ENCODE measurements around the gene SPDYA. TPM values are rescaled to one million over a fixed set of nuclear protein-coding genes. Genes with fewer than 3 reads are reported as not detected.

Gene SPDYA
- total and polyA plus RNA-seq, 2 of the 13 experiments (the other 11 are each of a cell fraction or from before 2014, with no cell fraction given): 0.32 to 0.75 TPM

DNA sequence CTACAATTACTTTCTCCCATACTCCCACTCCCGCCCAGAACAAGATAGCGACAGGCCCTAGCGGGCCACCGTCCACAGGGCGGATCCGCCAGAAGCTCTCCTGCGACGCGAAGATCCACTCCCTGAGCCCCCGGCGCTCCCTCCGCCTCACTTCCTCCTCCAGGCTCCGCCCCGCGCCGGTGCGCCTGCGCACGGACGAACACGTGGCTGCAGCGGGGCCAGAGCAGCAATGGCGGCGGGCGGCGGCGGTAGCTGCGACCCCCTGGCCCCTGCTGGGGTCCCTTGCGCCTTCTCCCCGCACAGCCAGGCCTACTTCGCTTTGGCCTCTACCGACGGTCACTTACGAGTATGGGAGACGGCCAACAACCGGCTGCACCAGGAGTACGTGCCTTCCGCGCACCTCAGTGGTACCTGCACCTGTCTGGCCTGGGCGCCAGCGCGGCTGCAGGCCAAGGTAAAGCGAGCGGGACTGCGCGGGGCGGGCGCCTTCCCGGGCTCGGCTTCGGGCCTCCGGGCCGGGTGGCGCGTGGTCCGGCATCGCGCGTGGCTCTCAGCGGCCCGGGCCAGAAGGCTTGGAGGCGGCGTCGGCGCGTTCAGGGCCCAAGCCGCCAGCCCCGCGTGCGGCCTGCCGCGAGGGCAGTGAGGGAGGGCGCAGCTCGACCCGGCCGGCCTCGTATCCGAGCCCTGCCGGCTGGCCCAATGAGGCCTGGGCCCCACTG is 84.0 kb downstream of the SPDYA start, which contains the start of gene WDR43 (continued):
- TF ChIP-seq TFDP1 (CRISPR knock-in tag; IDR thresholded peaks at IDR 0.05; ENCODE audit: borderline replicate concordance) (peak; percentile 78; the same call in 1 of the 2 replicates), FOXO1 (CRISPR knock-in tag; IDR thresholded peaks at IDR 0.05) (peak; percentile 67), ZNF235 (CRISPR knock-in tag; IDR thresholded peaks at IDR 0.05; ENCODE audit: borderline replicate concordance) (peak; percentile 45; the same call in 1 of the 2 replicates), ZNF567 (CRISPR knock-in tag; IDR thresholded peaks at IDR 0.05; ENCODE audit: borderline replicate concordance) (peak; percentile 98), ZBTB21 (CRISPR knock-in tag; IDR thresholded peaks at IDR 0.05) (0 out of 2 replicates have a peak, but pooled peaks have one; percentile 40), HMGA1 (CRISPR knock-in tag; conservative IDR thresholded peaks at IDR 0.05) (no peak), SIN3A (IDR thresholded peaks at IDR 0.05; ENCODE audit: borderline replicate concordance, low read depth, low read length) (peak; percentile 90; the same call in 1 of the 2 replicates), CREBL2 (CRISPR knock-in tag; IDR thresholded peaks at IDR 0.05; ENCODE audit: borderline replicate concordance) (peak; percentile 61; the same call in 1 of the 2 replicates), NFE2 (CRISPR knock-in tag; IDR thresholded peaks at IDR 0.05) (no peak), NFIB (CRISPR knock-in tag; IDR thresholded peaks at IDR 0.05; ENCODE audit: borderline replicate concordance) (no peak), ZBTB7A (CRISPR knock-in tag; IDR thresholded peaks at IDR 0.05) (peak; percentile 98), RFX5 (IDR thresholded peaks at IDR 0.05; ENCODE audit: low read depth, low read length) (no peak), BCL6 (CRISPR knock-in tag; IDR thresholded peaks at IDR 0.05) (peak; percentile 77), ZNF224 (CRISPR knock-in tag; IDR thresholded peaks at IDR 0.05) (peak; percentile 76; the same call in 1 of the 2 replicates), POLR2A (IDR thresholded peaks at IDR 0.05; ENCODE audit: insufficient read depth in 1 of 2, low read depth in 2 of 2, low read length in 2 of 2) (peak; percentile 88 to 97), KDM1A (CRISPR knock-in tag; IDR thresholded peaks at IDR 0.05) (peak; percentile 7; the same call in 1 of the 2 replicates), PHF21A (CRISPR knock-in tag; IDR thresholded peaks at IDR 0.05) (peak; percentile 91), ZNF891 (CRISPR knock-in tag; IDR thresholded peaks at IDR 0.05) (no peak), ERF (CRISPR knock-in tag; IDR thresholded peaks at IDR 0.05) (peak; percentile 94), PCBP1 (IDR thresholded peaks at IDR 0.05; ENCODE audit: borderline replicate concordance, low read depth, low read length) (peak; percentile 71; the same call in 1 of the 2 replicates)
- TF ChIP-seq, protein P1, sequence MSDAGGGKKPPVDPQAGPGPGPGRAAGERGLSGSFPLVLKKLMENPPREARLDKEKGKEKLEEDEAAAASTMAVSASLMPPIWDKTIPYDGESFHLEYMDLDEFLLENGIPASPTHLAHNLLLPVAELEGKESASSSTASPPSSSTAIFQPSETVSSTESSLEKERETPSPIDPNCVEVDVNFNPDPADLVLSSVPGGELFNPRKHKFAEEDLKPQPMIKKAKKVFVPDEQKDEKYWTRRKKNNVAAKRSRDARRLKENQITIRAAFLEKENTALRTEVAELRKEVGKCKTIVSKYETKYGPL (CRISPR knock-in tag; IDR thresholded peaks at IDR 0.05): no peak; the same call in 1 of the 2 replicates
- TF ChIP-seq, protein P2, sequence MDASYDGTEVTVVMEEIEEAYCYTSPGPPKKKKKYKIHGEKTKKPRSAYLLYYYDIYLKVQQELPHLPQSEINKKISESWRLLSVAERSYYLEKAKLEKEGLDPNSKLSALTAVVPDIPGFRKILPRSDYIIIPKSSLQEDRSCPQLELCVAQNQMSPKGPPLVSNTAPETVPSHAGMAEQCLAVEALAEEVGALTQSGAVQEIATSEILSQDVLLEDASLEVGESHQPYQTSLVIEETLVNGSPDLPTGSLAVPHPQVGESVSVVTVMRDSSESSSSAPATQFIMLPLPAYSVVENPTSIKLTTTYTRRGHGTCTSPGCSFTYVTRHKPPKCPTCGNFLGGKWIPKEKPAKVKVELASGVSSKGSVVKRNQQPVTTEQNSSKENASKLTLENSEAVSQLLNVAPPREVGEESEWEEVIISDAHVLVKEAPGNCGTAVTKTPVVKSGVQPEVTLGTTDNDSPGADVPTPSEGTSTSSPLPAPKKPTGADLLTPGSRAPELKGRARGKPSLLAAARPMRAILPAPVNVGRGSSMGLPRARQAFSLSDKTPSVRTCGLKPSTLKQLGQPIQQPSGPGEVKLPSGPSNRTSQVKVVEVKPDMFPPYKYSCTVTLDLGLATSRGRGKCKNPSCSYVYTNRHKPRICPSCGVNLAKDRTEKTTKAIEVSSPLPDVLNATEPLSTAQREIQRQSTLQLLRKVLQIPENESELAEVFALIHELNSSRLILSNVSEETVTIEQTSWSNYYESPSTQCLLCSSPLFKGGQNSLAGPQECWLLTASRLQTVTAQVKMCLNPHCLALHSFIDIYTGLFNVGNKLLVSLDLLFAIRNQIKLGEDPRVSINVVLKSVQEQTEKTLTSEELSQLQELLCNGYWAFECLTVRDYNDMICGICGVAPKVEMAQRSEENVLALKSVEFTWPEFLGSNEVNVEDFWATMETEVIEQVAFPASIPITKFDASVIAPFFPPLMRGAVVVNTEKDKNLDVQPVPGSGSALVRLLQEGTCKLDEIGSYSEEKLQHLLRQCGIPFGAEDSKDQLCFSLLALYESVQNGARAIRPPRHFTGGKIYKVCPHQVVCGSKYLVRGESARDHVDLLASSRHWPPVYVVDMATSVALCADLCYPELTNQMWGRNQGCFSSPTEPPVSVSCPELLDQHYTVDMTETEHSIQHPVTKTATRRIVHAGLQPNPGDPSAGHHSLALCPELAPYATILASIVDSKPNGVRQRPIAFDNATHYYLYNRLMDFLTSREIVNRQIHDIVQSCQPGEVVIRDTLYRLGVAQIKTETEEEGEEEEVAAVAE (CRISPR knock-in tag; IDR thresholded peaks at IDR 0.05; ENCODE audit: borderline replicate concordance): peak; percentile 77; the same call in 1 of the 2 replicates

Measured in HepG2 (cell line).